ELR (cell line): ENCODE data around the gene EME2.
A peak's percentile ranks its signal among the peaks of the same experiment; 100 is the strongest.

ENCODE experiments used
- DNase-seq: peaks from one replicate; pipeline ENCODE4 v3.0.0-alpha.2; 2015; ENCODE audit warnings: low read depth

The EME2 gene

GRCh38 chr16:1767116-1767994, 5.3 kb upstream of the EME2 start:
- no peak for DNase-seq

GRCh38 chr16:1768061-1768766, 4.4 kb upstream of the EME2 start:
- no peak for DNase-seq

GRCh38 chr16:1768767-1769401, 3.7 kb upstream of the EME2 start:
- DNase-seq: no peak

- no peak for DNase-seq
Observed at GRCh38 chr16:1769402-1770300, 3.0 kb upstream of the EME2 start.

- peak; percentile 63 for DNase-seq
Observed at GRCh38 chr16:1770328-1771187, 2.1 kb upstream of the EME2 start.

- DNase-seq: peak; percentile 72
Observed at GRCh38 chr16:1771188-1771863, 1.3 kb upstream of the EME2 start, which contains the start of gene NME3. NME3 (minus strand) TSS chr16:1771543; CDS start chr16:1771534, 9 bp downstream.

GRCh38 chr16:1771864-1772361, 697 bp upstream of the EME2 start:
- DNase-seq: peak; percentile 45

- DNase-seq: peak; percentile 90
Observed at GRCh38 chr16:1772908-1773702, 495 bp downstream of the EME2 start, which contains the start of gene MRPS34. MRPS34 (minus strand) TSS chr16:1773134; CDS start chr16:1773119, 15 bp downstream.

- DNase-seq: peak; percentile 47
Observed at GRCh38 chr16:1773703-1774447, 1.3 kb downstream of the EME2 start.

GRCh38 chr16:1774448-1774780, 1.8 kb downstream of the EME2 start:
- no peak for DNase-seq

GRCh38 chr16:1775006-1775845, 2.6 kb downstream of the EME2 start:
- DNase-seq: no peak

- DNase-seq: no peak
Observed at GRCh38 chr16:1775846-1776671, 3.4 kb downstream of the EME2 start.

GRCh38 chr16:1776672-1776955, 4.0 kb downstream of the EME2 start:
- no peak for DNase-seq

- DNase-seq: no peak
Observed at GRCh38 chr16:1776991-1777374, 4.4 kb downstream of the EME2 start.

GRCh38 chr16:1777375-1778199, 5.0 kb downstream of the EME2 start:
- no peak for DNase-seq
